Adrenal gland (tissue), 5 donors: ENCODE results near the gene FAM162B.

Source experiments
- CTCF ChIP-seq, 6 experiments: fragments of 450-650 bp in 4 of 6; fragments of 200-600 bp in 2 of 6; sonication (generic) in 1 of 6; IDR thresholded peaks; 1 replicate in 5 of 6; 2 replicates in 1 of 6; pipeline versions ENCODE4 v1.5.1 to v1.8.0; 2016 to 2021; ENCODE audit warnings: antibody characterized with exemption in 6 of 6, mild to moderate bottlenecking in 2 of 6, moderate library complexity in 1 of 6
- POLR2A ChIP-seq, 2 donors: fragments of 450-650 bp; IDR thresholded peaks; one replicate each; pipeline ENCODE4 v1.6.1; 2017; ENCODE audit warnings: antibody characterized with exemption in 2 of 2, mild to moderate bottlenecking in 2 of 2, moderate library complexity in 1 of 2
- donor health status: DM: no; HTN: no; CAD: no.

GRCh38 chr6:116812051-116812650, 46.6 kb upstream of the FAM162B start:
- TF ChIP-seq CTCF (IDR thresholded peaks at IDR 0.05) (no peak), POLR2A (IDR thresholded peaks at IDR 0.05) (no peak)
